Endothelial cell of umbilical vein (primary cell): ENCODE results near the gene RPH3AL. TPM values are rescaled to one million over a fixed set of nuclear protein-coding genes. Genes with fewer than 3 reads are reported as not detected.

Experiments used
- BruUV-seq: library from RNA; stranded (reverse); fragments of 400-500 nt; replicated peaks from 2 replicates; lab custom pipeline; 2021; lab: Mats Ljungman, UMichigan
- CTCF ChIA-PET: fragments of 300-600, 350-600 bp; sonication (Branson Sonifier 250); formaldehyde crosslinking; loops from one replicate; lab custom pipeline; 2021; ENCODE audit warnings: antibody characterized with exemption, inconsistent platforms; lab: Charles Lee
- POLR2A ChIA-PET: fragments of 300-600, 350-600 bp; sonication (Branson Sonifier 250); formaldehyde crosslinking; loops from one replicate; lab custom pipeline; 2021; ENCODE audit warnings: antibody characterized with exemption, inconsistent platforms; lab: Charles Lee
- DNase-seq: peaks from one replicate; pipeline ENCODE4 v3.0.0-alpha.2; 2011; ENCODE audit warnings: low read depth, low spot score
- FAIRE-seq: peaks from 2 replicates; lab custom pipeline; 2011; peaks lifted over from hg19 to GRCh38; lab: Jason Lieb, UNC
- H2AFZ ChIP-seq: 2 replicates; pipeline ENCODE4 v1.6.0; 2012; ENCODE audit warnings: low read depth, low read length, control low read depth, inconsistent platforms
- H3K27ac ChIP-seq: 2 replicates; pipeline ENCODE4 v1.5.1; 2011; ENCODE audit warnings: low read depth, mild to moderate bottlenecking, control low read depth, low read length, moderate library complexity; ENCODE audit not compliant: insufficient read depth
- H3K27me3 ChIP-seq, 2 experiments: 2 replicates each; pipeline versions ENCODE4 v1.6.0 to v1.6.1; 2011; ENCODE audit warnings: low read length in 2 of 2, mixed read lengths in 1 of 2; ENCODE audit not compliant: control insufficient read depth in 2 of 2, insufficient read depth in 2 of 2
- H3K36me3 ChIP-seq, 2 experiments: 2 replicates in 1 of 2; 3 replicates in 1 of 2; pipeline ENCODE4 v1.5.1; 2011; ENCODE audit warnings: low read length in 2 of 2, mild to moderate bottlenecking in 1 of 2, moderate library complexity in 1 of 2; ENCODE audit not compliant: control insufficient read depth in 2 of 2, insufficient read depth in 2 of 2; ENCODE audit errors: extremely low read depth in 1 of 2
- H3K4me1 ChIP-seq: 3 replicates; pipeline ENCODE4 v1.5.1; 2011; ENCODE audit warnings: mild to moderate bottlenecking, low read length; ENCODE audit not compliant: control insufficient read depth, insufficient read depth; ENCODE audit errors: extremely low read depth
- H3K4me2 ChIP-seq: 2 replicates; pipeline ENCODE4 v1.6.1; 2011; ENCODE audit warnings: low read length, control low read depth, mixed read lengths; ENCODE audit not compliant: insufficient read depth
- H3K4me3 ChIP-seq, 3 experiments: fragments of 200-600 bp in 1 of 3; sonication (generic), shearing (Covaris generic) in 1 of 3; replicated peaks in 1 of 3; 2 replicates each; pipeline ENCODE4 v1.5.1; 2011 to 2016; ENCODE audit warnings: control low read depth in 3 of 3, low read length in 3 of 3, mild to moderate bottlenecking in 2 of 3, inconsistent platforms in 1 of 3, low read depth in 1 of 3, moderate library complexity in 1 of 3; ENCODE audit not compliant: insufficient read depth in 1 of 3
- H3K79me2 ChIP-seq: 2 replicates; pipeline ENCODE4 v1.6.0; 2012; ENCODE audit warnings: low read length, inconsistent platforms; ENCODE audit not compliant: control insufficient read depth, insufficient read depth
- H3K9ac ChIP-seq: replicated peaks from 2 replicates; pipeline ENCODE3; 2011; ENCODE audit warnings: low read length, control low read depth; ENCODE audit not compliant: insufficient read depth; ENCODE audit errors: extremely low read depth
- H3K9me1 ChIP-seq: replicated peaks from 3 replicates; pipeline ENCODE4 v1.6.0; 2011; ENCODE audit warnings: mild to moderate bottlenecking, low read length; ENCODE audit not compliant: control insufficient read depth, insufficient read depth; ENCODE audit errors: extremely low read depth
- H3K9me3 ChIP-seq: replicated peaks from 2 replicates; pipeline ENCODE4 v1.5.1; 2012; ENCODE audit warnings: low read length, inconsistent platforms; ENCODE audit not compliant: control insufficient read depth, insufficient read depth
- H4K20me1 ChIP-seq: replicated peaks from 2 replicates; pipeline ENCODE3; 2011; ENCODE audit warnings: mild to moderate bottlenecking, low read length; ENCODE audit not compliant: control insufficient read depth, insufficient read depth; ENCODE audit errors: extremely low read depth
- EZH2 ChIP-seq: IDR thresholded peaks from 2 replicates; pipeline ENCODE4 v1.6.1; 2012; ENCODE audit warnings: borderline replicate concordance, low read depth, mild to moderate bottlenecking, moderate library complexity, low read length, inconsistent platforms; ENCODE audit not compliant: severe bottlenecking
- FOS ChIP-seq: IDR thresholded peaks from 2 replicates; pipeline ENCODE4 v1.6.1; 2011; ENCODE audit warnings: mild to moderate bottlenecking, low read length, moderate library complexity, borderline replicate concordance; ENCODE audit not compliant: insufficient read depth
- GATA2 ChIP-seq: IDR thresholded peaks from 2 replicates; pipeline ENCODE4 v1.7.0; 2011; ENCODE audit warnings: low read depth, mild to moderate bottlenecking, moderate library complexity, mixed read lengths, low read length; ENCODE audit not compliant: insufficient read length, insufficient read depth
- JUN ChIP-seq: IDR thresholded peaks from 2 replicates; pipeline ENCODE4 v1.6.1; 2011; ENCODE audit warnings: borderline replicate concordance, low read depth; ENCODE audit not compliant: insufficient read length, insufficient read depth
- MYC ChIP-seq: IDR thresholded peaks from one replicate; pipeline ENCODE4 v1.6.1; 2011; ENCODE audit warnings: mild to moderate bottlenecking, low read depth, low read length
- POLR2A ChIP-seq: IDR thresholded peaks from 2 replicates; pipeline ENCODE4 v1.6.1; 2012; ENCODE audit warnings: low read depth, mild to moderate bottlenecking, control low read depth, low read length
- POLR2AphosphoS5 ChIP-seq: IDR thresholded peaks from 2 replicates; pipeline ENCODE4 v1.6.1; 2012; ENCODE audit warnings: low read depth, mild to moderate bottlenecking, control low read depth, low read length, moderate library complexity; ENCODE audit not compliant: insufficient read depth
- dilution Hi-C: fragments of 300-500 bp; cut with MboI; formaldehyde crosslinking; loops from one replicate; pipeline ENCODE4 v1.15.0; 2019; ENCODE audit warnings: low sequenced_read_pairs; ENCODE audit not compliant: extremely low pct_ligation_motif_present
- intact Hi-C: fragments of 100-400 bp; cut with micrococcal nuclease; formaldehyde crosslinking; loops from one replicate; pipeline ENCODE4 v1.10.0; 2022
- polyA plus RNA-seq, 4 experiments: library from polyadenylated mRNA; depleted of rRNA in 3 of 4; stranded (reverse) in 3 of 4; unstranded in 1 of 4; fragments of >200 nt; gene quantifications; 2 replicates each; pipeline versions ENCODE4 v1.2.1 to v1.2.3, GENCODE V29; 2011 to 2012; ENCODE audit warnings: missing spikeins in 1 of 4
- total RNA-seq: library from RNA; stranded (reverse); gene quantifications from 2 replicates; pipeline ENCODE4 v1.2.3, GENCODE V29; 2021
- TF ChIP-seq, protein P1 (sequence below): IDR thresholded peaks from 2 replicates; pipeline ENCODE4 v1.6.1; 2011; ENCODE audit not compliant: insufficient read depth, insufficient read length
- TF ChIP-seq, protein P2 (sequence below), 2 donors: IDR thresholded peaks; 1 replicate in 1 of 2; 2 replicates in 1 of 2; pipeline ENCODE4 v1.5.1; 2011; ENCODE audit warnings: low read length in 2 of 2, mild to moderate bottlenecking in 2 of 2, moderate library complexity in 2 of 2, control low read depth in 1 of 2, inconsistent platforms in 1 of 2, low read depth in 1 of 2; ENCODE audit not compliant: insufficient read depth in 1 of 2; ENCODE audit errors: extremely low read depth in 1 of 2

RPH3AL gene
- total and polyA plus RNA-seq, 2 donors (not counting 3 experiments of a cell fraction or from before 2014, with no cell fraction given): 4.1 to 7.0 TPM

DNA sequence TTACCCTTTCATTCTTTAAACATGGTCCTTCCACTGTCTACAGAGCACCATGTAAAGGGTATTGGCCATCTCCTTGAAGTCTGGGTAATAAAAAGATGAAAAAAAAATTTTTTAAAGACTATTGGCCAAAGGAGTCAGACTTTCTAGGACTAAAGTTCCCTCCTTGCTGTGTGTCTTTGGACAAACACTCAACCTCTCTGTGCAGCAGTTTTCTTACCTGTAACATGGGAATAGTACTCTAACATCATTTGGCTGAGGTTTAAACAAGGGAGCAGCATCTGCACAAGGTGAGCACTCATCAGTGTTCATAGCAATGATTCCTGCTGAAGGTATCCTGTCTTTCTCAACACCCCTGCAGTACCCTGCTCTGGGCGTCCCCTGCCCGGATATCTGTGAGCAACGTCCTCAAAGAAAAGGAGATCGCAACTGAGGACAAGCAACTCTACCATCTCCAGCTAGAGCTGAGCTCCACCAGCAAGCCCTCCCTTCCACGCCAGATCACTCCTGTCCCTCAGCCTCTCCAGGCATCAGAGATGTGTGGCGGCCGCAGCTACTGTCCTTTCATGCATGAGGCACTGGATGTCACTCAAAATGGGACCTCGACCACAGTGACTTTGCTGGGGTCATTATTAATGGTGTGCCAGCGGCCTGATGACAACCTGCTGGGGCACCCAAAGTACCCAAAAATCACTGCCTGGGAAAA is 29.5 kb upstream of the RPH3AL start:
- H3K9me3 ChIP-seq: no peaks in the 10 kb centered on the region
- ChIA-PET CTCF (no interaction called here), POLR2A (no interaction called here)
- DNase-seq: no peak
- no peak for FAIRE-seq
- dilution Hi-C loops (no loop called here), intact Hi-C loops (no loop called here)
- no peak overlapping the region for H3K27ac ChIP-seq
- H4K20me1 ChIP-seq: no peaks in the 10 kb centered on the region
- H3K4me3 ChIP-seq: no peak overlapping the region
- no peaks in the 10 kb centered on the region for H3K36me3 ChIP-seq
- no peak overlapping the region for H3K4me2 ChIP-seq
- H3K4me1 ChIP-seq: peaks cover 5% of the 10 kb centered on the region
- H3K79me2 ChIP-seq: no peaks in the 10 kb centered on the region
- BruUV-seq: no TSS peak
- TF ChIP-seq, protein P1, sequence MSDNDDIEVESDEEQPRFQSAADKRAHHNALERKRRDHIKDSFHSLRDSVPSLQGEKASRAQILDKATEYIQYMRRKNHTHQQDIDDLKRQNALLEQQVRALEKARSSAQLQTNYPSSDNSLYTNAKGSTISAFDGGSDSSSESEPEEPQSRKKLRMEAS: no peak
- TF ChIP-seq FOS: no peak
- no peak for TF ChIP-seq JUN
- TF ChIP-seq EZH2: no peak
- TF ChIP-seq POLR2AphosphoS5: no peak
- TF ChIP-seq POLR2A: no peak
- TF ChIP-seq MYC: no peak
- TF ChIP-seq GATA2: no peak
- TF ChIP-seq, protein P2, sequence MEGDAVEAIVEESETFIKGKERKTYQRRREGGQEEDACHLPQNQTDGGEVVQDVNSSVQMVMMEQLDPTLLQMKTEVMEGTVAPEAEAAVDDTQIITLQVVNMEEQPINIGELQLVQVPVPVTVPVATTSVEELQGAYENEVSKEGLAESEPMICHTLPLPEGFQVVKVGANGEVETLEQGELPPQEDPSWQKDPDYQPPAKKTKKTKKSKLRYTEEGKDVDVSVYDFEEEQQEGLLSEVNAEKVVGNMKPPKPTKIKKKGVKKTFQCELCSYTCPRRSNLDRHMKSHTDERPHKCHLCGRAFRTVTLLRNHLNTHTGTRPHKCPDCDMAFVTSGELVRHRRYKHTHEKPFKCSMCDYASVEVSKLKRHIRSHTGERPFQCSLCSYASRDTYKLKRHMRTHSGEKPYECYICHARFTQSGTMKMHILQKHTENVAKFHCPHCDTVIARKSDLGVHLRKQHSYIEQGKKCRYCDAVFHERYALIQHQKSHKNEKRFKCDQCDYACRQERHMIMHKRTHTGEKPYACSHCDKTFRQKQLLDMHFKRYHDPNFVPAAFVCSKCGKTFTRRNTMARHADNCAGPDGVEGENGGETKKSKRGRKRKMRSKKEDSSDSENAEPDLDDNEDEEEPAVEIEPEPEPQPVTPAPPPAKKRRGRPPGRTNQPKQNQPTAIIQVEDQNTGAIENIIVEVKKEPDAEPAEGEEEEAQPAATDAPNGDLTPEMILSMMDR (IDR thresholded peaks at IDR 0.05; ENCODE audit: extremely low read depth in 1 of 2, insufficient read depth in 1 of 2, low read depth in 1 of 2, low read length in 2 of 2): no peak
- no peaks in the 10 kb centered on the region for H3K9me1 ChIP-seq
- H3K27me3 ChIP-seq: peaks cover 0 to 2% of the 10 kb centered on the region in 2 experiments
- H3K9ac ChIP-seq: no peak overlapping the region
- no peak overlapping the region for H2AFZ ChIP-seq
